IPS DF 6.9 (cell line): ENCODE data around the gene SPACDR.

Experiments
- DNase-seq: peaks from one replicate; pipeline ENCODE4 v3.0.0-alpha.2; 2013; ENCODE audit warnings: low read depth, low spot score
- H3K27ac ChIP-seq: one replicate; pipeline ENCODE4 v1.5.1; 2013; ENCODE audit warnings: low read length, control low read depth
- H3K27me3 ChIP-seq: 2 replicates; pipeline ENCODE4 v1.6.1; 2013; ENCODE audit warnings: mild to moderate bottlenecking, low read length; ENCODE audit not compliant: control insufficient read depth, insufficient read depth
- H3K36me3 ChIP-seq: 2 replicates; pipeline ENCODE4 v1.6.1; 2013; ENCODE audit warnings: low read length; ENCODE audit not compliant: control insufficient read depth, insufficient read depth
- H3K4me1 ChIP-seq: 2 replicates; pipeline ENCODE4 v1.6.1; 2013; ENCODE audit warnings: low read length; ENCODE audit not compliant: control insufficient read depth, insufficient read depth
- H3K4me3 ChIP-seq: 2 replicates; pipeline ENCODE4 v1.5.1; 2013; ENCODE audit warnings: mild to moderate bottlenecking, low read length
- H3K9me3 ChIP-seq: 2 replicates; pipeline ENCODE4 v1.6.1; 2013; ENCODE audit warnings: low read length, inconsistent platforms; ENCODE audit not compliant: control insufficient read depth, insufficient read depth
- WGBS: extraction: QIAGEN DNeasy Blood & Tissue Kit; methylation state at CpG from one replicate; pipeline ENCODE4 v1.1.7; 2013; ENCODE audit warnings: mixed read lengths, missing lambda C conversion rate; ENCODE audit not compliant: insufficient read length, insufficient coverage; 5-methylcytosine and 5-hydroxymethylcytosine counted together

Gene SPACDR

GRCh38 chr7:100428199-100428966 is 35.7 kb downstream of the SPACDR start, which contains the start of gene ZCWPW1:
ZCWPW1 (minus strand) TSS chr7:100428703; CDS start chr7:100420649, 8,054 bp downstream.
- Histone ChIP-seq H3K27ac (no peak within 1 kb of the TSS), H3K4me3 (peak within 1 kb of the TSS; percentile 77; the same call in 1 of the 2 replicates), H3K9me3 (no peaks in the 10 kb centered on the region), H3K36me3 (peaks cover 11% of the 10 kb centered on the region), H3K27me3 (peaks cover 4% of the 10 kb centered on the region; the same call in 1 of the 2 replicates), H3K4me1 (peaks cover 6% of the 10 kb centered on the region)
- no CpG with 5 or more reads among the region's 66 CpGs for WGBS
- DNase-seq: peak; percentile 95

DNA sequence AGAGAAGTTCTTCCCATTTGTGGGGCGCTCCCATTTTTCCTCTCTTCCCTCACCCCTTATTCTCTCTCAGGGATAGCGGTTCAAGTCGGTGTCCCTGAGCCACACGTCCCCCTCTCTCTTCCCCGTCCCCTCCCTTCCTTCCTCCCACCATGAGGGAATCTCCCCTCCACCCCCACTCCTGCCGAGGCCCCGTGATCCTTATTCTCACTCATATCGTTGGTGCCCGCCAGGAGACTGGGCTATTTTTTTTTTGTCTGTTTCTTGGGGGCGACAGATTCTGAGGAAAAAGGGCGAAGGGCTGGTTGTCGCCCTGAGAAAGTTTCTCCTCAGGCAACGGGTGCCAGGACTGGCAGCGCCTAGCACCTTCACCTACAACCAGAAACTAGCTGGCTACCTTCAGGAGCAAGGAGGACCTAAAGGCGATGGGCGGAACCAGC is 36.3 kb downstream of the SPACDR start:
- Histone ChIP-seq H3K4me1 (peaks cover 6% of the 10 kb centered on the region), H3K36me3 (peaks cover 5% of the 10 kb centered on the region), H3K27me3 (peaks cover 4% of the 10 kb centered on the region; the same call in 1 of the 2 replicates), H3K27ac (no peak overlapping the region), H3K4me3 (peak overlapping the region; percentile 1; the same call in 1 of the 2 replicates), H3K9me3 (no peaks in the 10 kb centered on the region)
- WGBS: no CpG with 5 or more reads among the region's 16 CpGs
- no peak for DNase-seq

GRCh38 chr7:100426516-100426915 is 37.5 kb downstream of the SPACDR start:
- Histone ChIP-seq H3K27me3 (peaks cover 4% of the 10 kb centered on the region; the same call in 1 of the 2 replicates), H3K4me3 (no peak overlapping the region), H3K4me1 (peaks cover 6% of the 10 kb centered on the region), H3K27ac (no peak overlapping the region), H3K9me3 (no peaks in the 10 kb centered on the region), H3K36me3 (peaks cover 3% of the 10 kb centered on the region; the same call in 1 of the 2 replicates)
- no peak for DNase-seq

DNA sequence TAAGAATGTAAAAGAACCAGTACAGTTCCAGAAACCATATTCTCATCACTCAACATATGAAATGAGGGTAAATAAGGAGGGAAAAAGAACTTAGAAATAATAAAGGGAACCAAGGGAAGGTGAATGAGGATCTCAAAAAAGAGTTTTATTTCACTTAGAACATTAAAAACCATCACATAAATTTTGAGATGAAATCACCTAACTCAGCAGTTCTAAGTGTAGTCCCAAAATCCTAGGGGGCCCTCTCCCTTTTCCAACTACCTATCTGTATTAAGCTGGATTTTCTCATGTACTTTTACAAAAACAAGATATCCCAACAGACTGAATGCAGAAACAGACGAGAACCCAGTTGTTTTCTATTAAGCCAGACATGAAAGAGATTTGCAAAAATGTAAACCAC is 38.7 kb downstream of the SPACDR start:
- Histone ChIP-seq H3K4me1 (no peaks in the 10 kb centered on the region), H3K4me3 (no peak overlapping the region), H3K27me3 (peaks cover 4% of the 10 kb centered on the region; the same call in 1 of the 2 replicates), H3K9me3 (no peaks in the 10 kb centered on the region), H3K27ac (no peak overlapping the region), H3K36me3 (no peaks in the 10 kb centered on the region)
- DNase-seq: no peak
- no CpG with 5 or more reads among the region's 1 CpG for WGBS

DNA sequence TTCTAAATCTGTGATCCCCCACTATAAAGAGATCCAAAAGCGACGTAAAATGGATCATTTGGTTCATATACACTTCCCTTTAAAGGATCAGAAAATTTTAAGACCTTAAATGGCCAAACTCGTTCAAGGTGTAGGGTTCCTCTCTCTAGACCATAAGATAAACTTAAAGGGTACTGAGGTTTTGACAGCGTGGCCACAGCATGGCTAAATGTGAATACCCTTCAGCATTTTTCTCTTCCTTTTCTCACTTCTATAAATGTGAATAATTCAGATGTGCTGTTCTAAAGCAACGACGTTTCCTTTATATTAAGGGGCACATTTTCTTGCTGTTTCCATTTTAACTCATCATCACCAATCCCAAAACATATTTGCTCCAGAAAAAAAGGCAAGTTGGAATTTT is 40.7 kb downstream of the SPACDR start:
- H3K4me3 ChIP-seq: no peak overlapping the region
- no peak for DNase-seq

DNA sequence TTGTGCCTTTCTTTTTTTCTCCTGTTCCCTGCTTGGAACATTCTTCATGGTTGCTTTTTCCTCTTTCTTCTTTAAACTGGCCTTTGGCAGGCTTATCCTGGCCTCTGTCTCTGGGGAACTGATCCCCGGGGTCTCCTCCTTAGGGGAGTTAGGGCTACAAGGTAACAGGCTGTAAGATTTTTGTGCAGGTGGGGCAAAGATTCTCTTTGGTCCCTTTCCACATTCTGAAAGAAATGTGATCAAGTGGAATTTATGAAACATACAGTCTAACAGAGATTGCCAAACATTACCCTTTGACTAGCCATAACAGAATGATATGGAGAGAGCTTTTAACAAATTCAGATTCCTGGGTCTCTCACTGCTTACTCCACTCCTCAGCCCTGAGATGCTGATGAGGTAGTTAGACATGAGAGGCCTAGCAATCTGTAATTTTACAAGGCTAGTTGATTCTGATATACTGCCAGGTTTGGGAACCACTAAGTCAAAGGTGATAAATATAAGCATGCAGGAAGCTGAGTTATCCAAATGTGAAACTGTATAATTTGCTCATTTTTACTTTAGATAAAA is 44.3 kb downstream of the SPACDR start:
- no peaks in the 10 kb centered on the region for H3K9me3 ChIP-seq
- H3K4me1 ChIP-seq: no peaks in the 10 kb centered on the region
- no peak overlapping the region for H3K4me3 ChIP-seq
- WGBS: no CpG with 5 or more reads among the region's 1 CpG
- H3K27ac ChIP-seq: no peak overlapping the region
- DNase-seq: no peak
- no peaks in the 10 kb centered on the region for H3K36me3 ChIP-seq
- no peaks in the 10 kb centered on the region for H3K27me3 ChIP-seq

More for the DNA sequence above, 40.7 kb downstream of the SPACDR start:
- H3K27ac ChIP-seq: no peak overlapping the region
- H3K4me1 ChIP-seq: no peaks in the 10 kb centered on the region
- peaks cover 4% of the 10 kb centered on the region; the same call in 1 of the 2 replicates for H3K27me3 ChIP-seq
- H3K9me3 ChIP-seq: no peaks in the 10 kb centered on the region
- no peaks in the 10 kb centered on the region for H3K36me3 ChIP-seq
- no CpG with 5 or more reads among the region's 6 CpGs for WGBS

DNA sequence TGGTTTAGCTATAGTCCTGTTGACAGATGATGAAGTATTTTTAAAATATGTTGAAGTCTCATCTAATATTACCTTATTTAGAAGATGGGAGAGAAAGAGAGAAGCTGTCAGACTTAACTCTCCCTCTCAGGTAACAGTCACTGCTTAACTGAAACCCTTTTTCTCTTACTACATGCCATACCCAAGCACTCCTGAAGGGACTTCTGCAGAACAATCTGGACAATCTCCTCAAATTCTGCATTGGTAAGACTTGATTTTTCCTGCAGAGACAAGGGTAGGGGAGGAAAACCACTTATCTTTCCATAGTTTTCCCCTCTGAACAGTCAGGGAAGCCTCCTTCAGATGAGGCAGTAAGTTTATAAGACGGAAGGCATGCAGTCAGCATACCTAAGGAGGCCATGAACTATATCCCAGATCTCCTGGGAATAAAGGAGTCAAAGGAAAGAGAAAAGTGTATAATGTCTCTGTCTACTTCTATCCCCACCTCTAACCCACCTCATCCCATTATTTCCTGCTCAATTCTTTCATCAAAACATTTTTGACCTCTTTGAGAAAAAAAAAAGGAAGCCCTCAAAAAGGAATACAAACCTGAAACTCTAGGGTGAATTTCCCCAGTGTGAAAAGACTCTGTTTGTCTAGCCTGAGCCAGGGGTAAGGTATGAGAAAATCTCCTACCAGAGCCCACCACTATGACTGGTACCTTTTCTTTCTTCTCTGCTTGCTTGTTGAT is 45.0 kb downstream of the SPACDR start:
- Histone ChIP-seq H3K27me3 (no peaks in the 10 kb centered on the region), H3K27ac (no peak overlapping the region), H3K9me3 (no peaks in the 10 kb centered on the region), H3K4me1 (no peaks in the 10 kb centered on the region), H3K4me3 (no peak overlapping the region), H3K36me3 (no peaks in the 10 kb centered on the region)
- no CpG with 5 or more reads among the region's 1 CpG for WGBS
- no peak for DNase-seq

DNA sequence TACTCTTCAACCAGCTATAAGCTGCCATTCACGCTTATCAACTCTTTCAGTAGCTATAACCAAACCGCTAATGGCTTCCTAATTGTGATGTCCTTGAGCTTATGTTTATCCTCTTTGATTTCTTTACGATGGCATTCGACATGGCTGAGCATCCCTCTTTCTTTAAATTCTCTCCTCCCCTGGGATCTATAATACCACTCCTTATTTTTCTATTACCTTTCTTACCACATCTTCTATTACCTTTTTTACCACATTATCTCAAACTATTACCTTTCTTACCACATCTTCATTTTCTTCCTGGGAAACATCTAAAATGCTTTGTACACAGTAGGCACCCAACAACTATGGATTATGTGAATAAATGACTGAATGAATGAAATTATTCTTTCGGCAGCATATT is 48.6 kb downstream of the SPACDR start:
- no peaks in the 10 kb centered on the region; the same call in 1 of the 2 replicates for H3K4me1 ChIP-seq
- WGBS: 100% methylated on average over 1 of the region's 5 CpGs
- H3K27ac ChIP-seq: no peak overlapping the region
- no peak for DNase-seq
- no peaks in the 10 kb centered on the region for H3K27me3 ChIP-seq
- no peak overlapping the region for H3K4me3 ChIP-seq
- no peaks in the 10 kb centered on the region for H3K36me3 ChIP-seq
- H3K9me3 ChIP-seq: no peaks in the 10 kb centered on the region; the same call in 1 of the 2 replicates

DNA sequence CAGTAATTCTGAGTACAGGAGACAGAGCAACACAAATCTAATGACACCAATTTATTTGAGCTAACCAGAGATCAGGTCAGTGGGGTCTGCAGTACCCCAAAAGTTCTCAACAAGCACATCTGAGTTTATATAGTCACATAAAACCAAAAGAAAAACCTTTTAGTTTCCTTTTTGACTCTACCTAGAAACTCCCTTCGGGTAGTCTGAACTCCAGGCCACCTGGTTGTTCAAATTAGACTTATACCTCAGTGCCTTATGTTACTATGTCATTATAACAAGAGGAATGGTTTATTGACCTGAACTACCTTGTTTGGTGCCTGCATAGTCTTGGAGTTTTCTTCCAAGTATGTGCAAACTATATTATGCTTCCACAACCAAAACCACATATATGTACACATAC is 50.2 kb downstream of the SPACDR start:
- no CpG with 5 or more reads among the region's 1 CpG for WGBS
- Histone ChIP-seq H3K36me3 (no peaks in the 10 kb centered on the region), H3K27me3 (no peaks in the 10 kb centered on the region), H3K9me3 (no peaks in the 10 kb centered on the region; the same call in 1 of the 2 replicates), H3K27ac (no peak overlapping the region), H3K4me1 (no peaks in the 10 kb centered on the region; the same call in 1 of the 2 replicates), H3K4me3 (no peak overlapping the region)
- DNase-seq: no peak

- Histone ChIP-seq H3K27me3 (no peaks in the 10 kb centered on the region), H3K36me3 (no peaks in the 10 kb centered on the region), H3K27ac (no peak overlapping the region), H3K4me3 (no peak overlapping the region), H3K4me1 (no peaks in the 10 kb centered on the region; the same call in 1 of the 2 replicates), H3K9me3 (no peaks in the 10 kb centered on the region; the same call in 1 of the 2 replicates)
- no peak for DNase-seq
Measured at GRCh38 chr7:100413346-100413745, 50.7 kb downstream of the SPACDR start.
